Skeletal muscle cell (primary cell): Measurements from ENCODE around the gene ADAMTSL1.

Experiments used
- DNase-seq: peaks from one replicate; pipeline ENCODE4 v3.0.0-alpha.2; 2010; ENCODE audit warnings: low read depth
- H3K4me3 ChIP-seq: 2 replicates; pipeline ENCODE4 v1.5.1; 2011; ENCODE audit warnings: low read depth, mild to moderate bottlenecking, control low read depth, low read length, moderate library complexity

The ADAMTSL1 gene

GRCh38 chr9:18594837-18595236 lies 120.9 kb downstream of the ADAMTSL1 start:
- H3K4me3 ChIP-seq = no peak overlapping the region
- no peak for DNase-seq

- H3K4me3 ChIP-seq = no peak overlapping the region
- DNase-seq = no peak
Observed at GRCh38 chr9:18595597-18595996, 121.6 kb downstream of the ADAMTSL1 start.

GRCh38 chr9:18596920-18597319 lies 123.0 kb downstream of the ADAMTSL1 start:
- no peak overlapping the region for H3K4me3 ChIP-seq
- peak; percentile 59 for DNase-seq

GRCh38 chr9:18598969-18599368 lies 125.0 kb downstream of the ADAMTSL1 start:
- DNase-seq = no peak

GRCh38 chr9:18601026-18601425 lies 127.1 kb downstream of the ADAMTSL1 start:
- H3K4me3 ChIP-seq = no peak overlapping the region
- DNase-seq = no peak

More at GRCh38 chr9:18598969-18599368, 125.0 kb downstream of the ADAMTSL1 start:
- H3K4me3 ChIP-seq = no peak overlapping the region

GRCh38 chr9:18601956-18602355 lies 128.0 kb downstream of the ADAMTSL1 start:
- no peak for DNase-seq

GRCh38 chr9:18604767-18605730 lies 131.1 kb downstream of the ADAMTSL1 start:
- H3K4me3 ChIP-seq = no peak overlapping the region
- no peak for DNase-seq

More at GRCh38 chr9:18601956-18602355, 128.0 kb downstream of the ADAMTSL1 start:
- no peak overlapping the region for H3K4me3 ChIP-seq

GRCh38 chr9:18605766-18606180 lies 131.8 kb downstream of the ADAMTSL1 start:
- no peak overlapping the region for H3K4me3 ChIP-seq
- peak; percentile 35 for DNase-seq

- no peak overlapping the region for H3K4me3 ChIP-seq
- no peak for DNase-seq
Observed at GRCh38 chr9:18606281-18606680, 132.3 kb downstream of the ADAMTSL1 start.

GRCh38 chr9:18606846-18607245 lies 132.9 kb downstream of the ADAMTSL1 start:
- peak; percentile 39 for DNase-seq
- H3K4me3 ChIP-seq = no peak overlapping the region

GRCh38 chr9:18608371-18608770 lies 134.4 kb downstream of the ADAMTSL1 start:
- DNase-seq = no peak
- no peak overlapping the region for H3K4me3 ChIP-seq

GRCh38 chr9:18610956-18611355 lies 137.0 kb downstream of the ADAMTSL1 start:
- H3K4me3 ChIP-seq = no peak overlapping the region
- DNase-seq = peak; percentile 47

GRCh38 chr9:18611971-18612370 lies 138.0 kb downstream of the ADAMTSL1 start:
- no peak overlapping the region for H3K4me3 ChIP-seq
- DNase-seq = no peak

GRCh38 chr9:18614116-18614515 lies 140.2 kb downstream of the ADAMTSL1 start:
- no peak for DNase-seq
- no peak overlapping the region for H3K4me3 ChIP-seq

GRCh38 chr9:18614651-18615050 lies 140.7 kb downstream of the ADAMTSL1 start:
- no peak for DNase-seq
- no peak overlapping the region for H3K4me3 ChIP-seq

- no peak for DNase-seq
- no peak overlapping the region for H3K4me3 ChIP-seq
Observed at GRCh38 chr9:18616976-18617375, 143.0 kb downstream of the ADAMTSL1 start.

- no peak for DNase-seq
- no peak overlapping the region for H3K4me3 ChIP-seq
Observed at GRCh38 chr9:18617759-18618158, 143.8 kb downstream of the ADAMTSL1 start.

GRCh38 chr9:18618862-18619261 lies 144.9 kb downstream of the ADAMTSL1 start:
- no peak overlapping the region for H3K4me3 ChIP-seq
- DNase-seq = no peak

- no peak overlapping the region for H3K4me3 ChIP-seq
- DNase-seq = no peak
Observed at GRCh38 chr9:18622186-18622836, 148.4 kb downstream of the ADAMTSL1 start.

- H3K4me3 ChIP-seq = no peak overlapping the region
- DNase-seq = no peak
Observed at GRCh38 chr9:18623221-18624079, 149.5 kb downstream of the ADAMTSL1 start.
